RPMI8226 (cell line): ENCODE measurements around the gene GBF1.
"Not testable (repeated sequence)": the region's sequence is repeated elsewhere in the genome, so short reads cannot be mapped to it uniquely, and the experiment has no call there.

ENCODE experiments used
- DNase-seq: peaks from one replicate; pipeline ENCODE4 v3.0.0-alpha.2; 2015

Gene GBF1

GRCh38 chr10:102306710-102307109 is 61.4 kb downstream of the GBF1 start:
- DNase-seq = no peak

GRCh38 chr10:102308318-102308717 is 63.0 kb downstream of the GBF1 start:
- DNase-seq = not testable (repeated sequence)

GRCh38 chr10:102309236-102309635 is 63.9 kb downstream of the GBF1 start:
- no peak for DNase-seq

GRCh38 chr10:102309916-102310315 is 64.6 kb downstream of the GBF1 start:
- DNase-seq = no peak

GRCh38 chr10:102310361-102311024 is 65.2 kb downstream of the GBF1 start:
- DNase-seq = no peak

GRCh38 chr10:102311025-102311420 is 65.7 kb downstream of the GBF1 start:
- DNase-seq = no peak

- DNase-seq = no peak
Observed at GRCh38 chr10:102312683-102313082, 67.4 kb downstream of the GBF1 start.

GRCh38 chr10:102313221-102313896 is 68.0 kb downstream of the GBF1 start:
- DNase-seq = no peak

GRCh38 chr10:102314801-102315200 is 69.5 kb downstream of the GBF1 start:
- DNase-seq = no peak

- DNase-seq = no peak
Observed at GRCh38 chr10:102316421-102316820, 71.1 kb downstream of the GBF1 start.

- DNase-seq = no peak
Observed at GRCh38 chr10:102322914-102323313, 77.6 kb downstream of the GBF1 start.

GRCh38 chr10:102324061-102324460 is 78.7 kb downstream of the GBF1 start:
- DNase-seq = no peak

GRCh38 chr10:102326031-102326430 is 80.7 kb downstream of the GBF1 start:
- no peak for DNase-seq

- DNase-seq = no peak
Observed at GRCh38 chr10:102327002-102327401, 81.7 kb downstream of the GBF1 start.

- DNase-seq = no peak
Observed at GRCh38 chr10:102327641-102328040, 82.3 kb downstream of the GBF1 start.

- DNase-seq = no peak
Observed at GRCh38 chr10:102332772-102333171, 87.4 kb downstream of the GBF1 start.

GRCh38 chr10:102334101-102334500 is 88.8 kb downstream of the GBF1 start:
- no peak for DNase-seq

GRCh38 chr10:102335184-102335583 is 89.9 kb downstream of the GBF1 start:
- DNase-seq = no peak

GRCh38 chr10:102341038-102341688 is 95.8 kb downstream of the GBF1 start:
- no peak for DNase-seq

- DNase-seq = no peak
Observed at GRCh38 chr10:102342458-102342857, 97.1 kb downstream of the GBF1 start.

GRCh38 chr10:102342958-102343357 is 97.6 kb downstream of the GBF1 start:
- DNase-seq = no peak

- DNase-seq = no peak
Observed at GRCh38 chr10:102344067-102344466, 98.7 kb downstream of the GBF1 start.

GRCh38 chr10:102347236-102347828 is 102.0 kb downstream of the GBF1 start:
- DNase-seq = no peak
